ENCODE measurements around the gene ATP9B.

- TF ChIP-seq, protein P1, sequence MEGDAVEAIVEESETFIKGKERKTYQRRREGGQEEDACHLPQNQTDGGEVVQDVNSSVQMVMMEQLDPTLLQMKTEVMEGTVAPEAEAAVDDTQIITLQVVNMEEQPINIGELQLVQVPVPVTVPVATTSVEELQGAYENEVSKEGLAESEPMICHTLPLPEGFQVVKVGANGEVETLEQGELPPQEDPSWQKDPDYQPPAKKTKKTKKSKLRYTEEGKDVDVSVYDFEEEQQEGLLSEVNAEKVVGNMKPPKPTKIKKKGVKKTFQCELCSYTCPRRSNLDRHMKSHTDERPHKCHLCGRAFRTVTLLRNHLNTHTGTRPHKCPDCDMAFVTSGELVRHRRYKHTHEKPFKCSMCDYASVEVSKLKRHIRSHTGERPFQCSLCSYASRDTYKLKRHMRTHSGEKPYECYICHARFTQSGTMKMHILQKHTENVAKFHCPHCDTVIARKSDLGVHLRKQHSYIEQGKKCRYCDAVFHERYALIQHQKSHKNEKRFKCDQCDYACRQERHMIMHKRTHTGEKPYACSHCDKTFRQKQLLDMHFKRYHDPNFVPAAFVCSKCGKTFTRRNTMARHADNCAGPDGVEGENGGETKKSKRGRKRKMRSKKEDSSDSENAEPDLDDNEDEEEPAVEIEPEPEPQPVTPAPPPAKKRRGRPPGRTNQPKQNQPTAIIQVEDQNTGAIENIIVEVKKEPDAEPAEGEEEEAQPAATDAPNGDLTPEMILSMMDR (IDR thresholded peaks at IDR 0.05; ENCODE audit: low read depth, low read length) = no peak
- TF ChIP-seq EZH2phosphoT487 (IDR thresholded peaks at IDR 0.05; ENCODE audit: low read depth) = no peak
Observed at GRCh38 chr18:79062806-79063205, 6.4 kb upstream of the ATP9B start.
